K562 (cell line): ENCODE measurements around the gene UNC13C. TPM values are rescaled to one million over a fixed set of nuclear protein-coding genes. Genes with fewer than 3 reads are reported as not detected.

Experiments
- ATAC-seq: fragments of 200-7000 bp; cut with Tn5 transposase; 3 replicates; pipeline ENCODE4 v1.9.1; 2020; ENCODE audit warnings: moderate library complexity
- BruUV-seq: library from RNA; stranded (reverse); fragments of 400-500 nt; replicated peaks from 2 replicates; lab custom pipeline; 2021; lab: Mats Ljungman, UMichigan
- CTCF ChIA-PET: fragments of 300-600 bp; formaldehyde crosslinking; extraction: SDS; loops from one replicate; lab custom pipeline; 2021; ENCODE audit warnings: low intra/inter-chr PET ratio; lab: Yijun Ruan, JAX
- POLR2A ChIA-PET: fragments of 300-600, 350-650 bp; sonication (Branson Sonifier 250); formaldehyde crosslinking; extraction: SDS; loops from one replicate; lab custom pipeline; 2021; ENCODE audit warnings: antibody characterized with exemption, inconsistent platforms; lab: Yijun Ruan, JAX
- DNase-seq, 4 experiments: peaks; one replicate each; pipeline versions ENCODE4 v3.0.0 to v3.0.0-alpha.2; 2011 to 2018; ENCODE audit warnings: low spot score in 3 of 4, mixed read lengths in 3 of 4; ENCODE audit errors: extremely low read depth in 1 of 4
- FAIRE-seq: peaks from 2 replicates; lab custom pipeline; 2011; peaks lifted over from hg19 to GRCh38; lab: Jason Lieb, UNC
- H2AFZ ChIP-seq: 2 replicates; pipeline ENCODE4 v1.6.0; 2011; ENCODE audit warnings: low read depth, low read length, control low read depth, inconsistent platforms
- H3K27ac ChIP-seq: fragments of 200-600 bp; 3 replicates; pipeline ENCODE4 v1.8.0; 2011; ENCODE audit warnings: low read depth, mild to moderate bottlenecking, control low read depth, inconsistent platforms, low read length, moderate library complexity, mixed read lengths; ENCODE audit errors: extremely low read depth
- H3K27me3 ChIP-seq, 2 experiments: fragments of 300-600 bp in 1 of 2; 2 replicates in 1 of 2; 3 replicates in 1 of 2; pipeline versions ENCODE4 v1.6.0 to v1.8.0; 2011; ENCODE audit warnings: inconsistent platforms in 2 of 2, low read length in 2 of 2, mild to moderate bottlenecking in 1 of 2, mixed read lengths in 1 of 2, moderate library complexity in 1 of 2; ENCODE audit not compliant: control insufficient read depth in 2 of 2, insufficient read depth in 2 of 2
- H3K36me3 ChIP-seq: fragments of 300-600 bp; 3 replicates; pipeline ENCODE4 v1.8.0; 2011; ENCODE audit warnings: mild to moderate bottlenecking, low read length, inconsistent platforms; ENCODE audit not compliant: control insufficient read depth, insufficient read depth
- H3K4me1 ChIP-seq, 2 experiments: fragments of 200-600 bp in 1 of 2; replicated peaks in 1 of 2; 2 replicates in 1 of 2; 3 replicates in 1 of 2; pipeline versions ENCODE4 v1.5.1 to v1.8.0; 2011; ENCODE audit warnings: inconsistent platforms in 2 of 2, low read length in 2 of 2, mild to moderate bottlenecking in 1 of 2, mixed read lengths in 1 of 2, moderate library complexity in 1 of 2; ENCODE audit not compliant: control insufficient read depth in 2 of 2, insufficient read depth in 2 of 2
- H3K4me2 ChIP-seq: 2 replicates; pipeline ENCODE4 v1.6.1; 2011; ENCODE audit warnings: low read length, control low read depth, inconsistent platforms, mixed read lengths; ENCODE audit not compliant: insufficient read depth
- H3K4me3 ChIP-seq: fragments of 200-600 bp; sonication (generic), shearing (Covaris generic); 2 replicates; pipeline ENCODE4 v1.5.1; 2016; ENCODE audit warnings: control low read depth, inconsistent platforms
- H3K79me2 ChIP-seq: fragments of 200-600 bp; 3 replicates; pipeline ENCODE4 v1.8.0; 2011; ENCODE audit warnings: low read length, inconsistent platforms; ENCODE audit not compliant: control insufficient read depth, insufficient read depth
- H3K9ac ChIP-seq, 2 experiments: 2 replicates each; pipeline versions ENCODE4 v1.6.0 to v1.6.1; 2011; ENCODE audit warnings: low read depth in 2 of 2, low read length in 2 of 2, control low read depth in 1 of 2, inconsistent platforms in 1 of 2, mild to moderate bottlenecking in 1 of 2, mixed read lengths in 1 of 2; ENCODE audit not compliant: insufficient read depth in 1 of 2
- H3K9me1 ChIP-seq: one replicate; pipeline ENCODE4 v1.6.0; 2011; ENCODE audit warnings: inconsistent platforms, mild to moderate bottlenecking, low read length, moderate library complexity; ENCODE audit not compliant: control insufficient read depth, insufficient read depth
- H3K9me3 ChIP-seq: replicated peaks from 2 replicates; pipeline ENCODE4 v1.5.1; 2011; ENCODE audit warnings: low read depth, low read length, inconsistent platforms; ENCODE audit not compliant: control insufficient read depth, insufficient read depth
- H4K20me1 ChIP-seq: replicated peaks from 2 replicates; pipeline ENCODE4 v1.6.1; 2011; ENCODE audit warnings: low read length, inconsistent platforms, mixed read lengths; ENCODE audit not compliant: control insufficient read depth, insufficient read depth
- CHD4 ChIP-seq: fragments of 200-600 bp; sonication (generic); IDR thresholded peaks from 3 replicates; pipeline ENCODE4 v1.6.1; 2012; ENCODE audit warnings: low read depth, mild to moderate bottlenecking, mixed read lengths, low read length, inconsistent platforms; ENCODE audit not compliant: insufficient read depth, insufficient replicate concordance, poor library complexity, severe bottlenecking
- CSDE1 ChIP-seq, 2 experiments: fragments of 450-650 bp; IDR thresholded peaks; 2 replicates each; pipeline ENCODE4 v1.6.1; 2016; ENCODE audit warnings: mild to moderate bottlenecking in 1 of 2
- GTF3C2 ChIP-seq: IDR thresholded peaks from 3 replicates; pipeline ENCODE4 v1.6.1; 2011; ENCODE audit warnings: borderline replicate concordance, mild to moderate bottlenecking, moderate library complexity; ENCODE audit not compliant: insufficient read length; ENCODE audit errors: extremely low read depth
- HCFC1 ChIP-seq: IDR thresholded peaks from 2 replicates; pipeline ENCODE4 v1.6.1; 2012; ENCODE audit warnings: low read depth, low read length, improper control_type of control experiment
- PCBP2 ChIP-seq: fragments of 200-400 bp; formaldehyde crosslinking; IDR thresholded peaks from 2 replicates; pipeline ENCODE4 v1.6.1; 2018; ENCODE audit warnings: low read length, low read depth, mild to moderate bottlenecking, moderate library complexity; ENCODE audit not compliant: poor library complexity, severe bottlenecking
- RBM34 ChIP-seq: fragments of 200-400 bp; formaldehyde crosslinking; IDR thresholded peaks from 2 replicates; pipeline ENCODE4 v1.6.1; 2018; ENCODE audit warnings: low read length, borderline replicate concordance; ENCODE audit not compliant: insufficient read depth
- RHOXF2B ChIP-seq: fragments of 250-450 bp; sonication (Bioruptor Pico); conservative IDR thresholded peaks from 2 replicates; pipeline ENCODE4 v1.5.1; 2021
- USF2 ChIP-seq: sonication (generic); formaldehyde crosslinking; IDR thresholded peaks from 2 replicates; pipeline ENCODE4 v1.5.0; 2020; ENCODE audit warnings: missing genetic modification reagents
- ZBTB17 ChIP-seq: fragments of 450-650 bp; formaldehyde crosslinking; IDR thresholded peaks from 2 replicates; pipeline ENCODE4 v1.4.0; 2020; ENCODE audit warnings: mild to moderate bottlenecking
- ZNF282 ChIP-seq: sonication (generic); formaldehyde crosslinking; IDR thresholded peaks from 2 replicates; pipeline ENCODE4 v1.8.1; 2023; ENCODE audit warnings: missing genetic modification reagents
- ZNF76 ChIP-seq: fragments of 250-450 bp; sonication (Bioruptor Pico); IDR thresholded peaks from 2 replicates; pipeline ENCODE4 v1.4.0; 2020; ENCODE audit warnings: mild to moderate bottlenecking, moderate library complexity, borderline replicate concordance
- WGBS: fragments of 100-300 bp; shearing (Covaris generic); methylation state at CpG from one replicate; pipeline ENCODE4 v1.1.6; 2016; ENCODE audit warnings: low coverage, mixed read lengths; ENCODE audit not compliant: insufficient coverage; ENCODE audit errors: missing lambda C conversion rate; 5-methylcytosine and 5-hydroxymethylcytosine counted together
- in situ Hi-C: fragments of 300-500 bp; cut with MboI; formaldehyde crosslinking; loops from 4 replicates; pipeline ENCODE4 v1.15.0; 2018; ENCODE audit warnings: inconsistent platforms, mixed read lengths
- intact Hi-C: fragments of 100-400 bp; cut with micrococcal nuclease; formaldehyde crosslinking; loops from 2 replicates; pipeline ENCODE4 v1.14.2; 2022
- polyA plus RNA-seq, 8 experiments: library from polyadenylated mRNA; depleted of rRNA in 4 of 8; stranded (reverse) in 5 of 8; unstranded in 3 of 8; fragments of >200 nt; fragmentation: Nextera tagmentation in 2 of 8; fragmentation: Illumina TruSeq in 1 of 8; extraction: Ambion mirVana in 2 of 8; extraction: Trizol in 1 of 8; gene quantifications; 2 replicates each; pipeline versions ENCODE4 v1.2.1 to v1.2.3, GENCODE V29; 2011 to 2014; ENCODE audit warnings: inconsistent platforms in 1 of 8, missing spikeins in 1 of 8
- total RNA-seq, 7 experiments: library from RNA; depleted of rRNA in 6 of 7; stranded (reverse); fragments of >200 nt in 6 of 7; fragmentation: Illumina TruSeq in 2 of 7; extraction: Trizol in 2 of 7; gene quantifications; 2 replicates each; pipeline versions ENCODE4 v1.2.1 to v1.2.3, GENCODE V29; 2011 to 2021; ENCODE audit warnings: low replicate concordance in 1 of 7

UNC13C gene
- total and polyA plus RNA-seq, 9 of the 15 experiments (the other 6 are each of a cell fraction or from before 2014, with no cell fraction given) = not detected

- TF ChIP-seq USF2 (CRISPR knock-in tag) (no peak), CSDE1 (IDR thresholded peaks at IDR 0.05) (no peak), HCFC1 (no peak), RBM34 (no peak), RHOXF2B (CRISPR knock-in tag) (no peak)
Measured at GRCh38 chr15:54520616-54521015, 542.4 kb downstream of the UNC13C start (continued).

- BruUV-seq = no TSS peak
- H4K20me1 ChIP-seq = no peaks in the 10 kb centered on the region
- WGBS = 0% methylated on average over 2 of the region's 2 CpGs
- no peaks in the 10 kb centered on the region for H3K36me3 ChIP-seq
- no peak overlapping the region for H3K4me2 ChIP-seq
- no peak overlapping the region for H2AFZ ChIP-seq
- no peaks in the 10 kb centered on the region for H3K27me3 ChIP-seq
- ChIA-PET CTCF (no interaction called here), POLR2A (no interaction called here)
- H3K9me1 ChIP-seq = no peaks in the 10 kb centered on the region
- H3K27ac ChIP-seq = no peak overlapping the region
- FAIRE-seq (no peak), DNase-seq (no peak), ATAC-seq (no peak)
- H3K79me2 ChIP-seq = no peaks in the 10 kb centered on the region
- H3K9me3 ChIP-seq = no peaks in the 10 kb centered on the region
- in situ Hi-C loops = no loop called here
- no peak overlapping the region for H3K9ac ChIP-seq
- no peak overlapping the region for H3K4me3 ChIP-seq
- intact Hi-C loops = no loop called here
- no peaks in the 10 kb centered on the region for H3K4me1 ChIP-seq
- TF ChIP-seq PCBP2 (no peak), CHD4 (no peak), ZNF282 (no peak), ZNF76 (no peak), GTF3C2 (no peak), ZBTB17 (CRISPR knock-in tag) (no peak)
Measured at GRCh38 chr15:54521206-54521605, 543.0 kb downstream of the UNC13C start.
